Measurements from ENCODE around the gene DLK1.

GRCh38 chr14:100713705-100714104, 13.0 kb upstream of the DLK1 start:
- TF ChIP-seq CTCF (IDR thresholded peaks at IDR 0.05; ENCODE audit: low read length) (no peak), EZH2phosphoT487 (IDR thresholded peaks at IDR 0.05; ENCODE audit: low read length) (no peak), EZH2 (optimal IDR thresholded peaks at IDR 0.05; ENCODE audit: low read depth, low read length) (no peak)
